Stimulated activated CD8-positive, alpha-beta memory T cell treated with anti-CD3 and anti-CD28 coated beads, Interleukin-2, amount 100 ng/mL, for 48 hours (primary cell): Measurements from ENCODE around the gene CKMT1B.
"Not testable (repeated sequence)": the region's sequence is repeated elsewhere in the genome, so short reads cannot be mapped to it uniquely, and the experiment has no call there.

Experiments
- DNase-seq, 2 donors: peaks; one replicate each; pipeline ENCODE4 v3.0.0-alpha.2; 2020; ENCODE audit warnings: low read depth in 2 of 2

The CKMT1B gene

DNA sequence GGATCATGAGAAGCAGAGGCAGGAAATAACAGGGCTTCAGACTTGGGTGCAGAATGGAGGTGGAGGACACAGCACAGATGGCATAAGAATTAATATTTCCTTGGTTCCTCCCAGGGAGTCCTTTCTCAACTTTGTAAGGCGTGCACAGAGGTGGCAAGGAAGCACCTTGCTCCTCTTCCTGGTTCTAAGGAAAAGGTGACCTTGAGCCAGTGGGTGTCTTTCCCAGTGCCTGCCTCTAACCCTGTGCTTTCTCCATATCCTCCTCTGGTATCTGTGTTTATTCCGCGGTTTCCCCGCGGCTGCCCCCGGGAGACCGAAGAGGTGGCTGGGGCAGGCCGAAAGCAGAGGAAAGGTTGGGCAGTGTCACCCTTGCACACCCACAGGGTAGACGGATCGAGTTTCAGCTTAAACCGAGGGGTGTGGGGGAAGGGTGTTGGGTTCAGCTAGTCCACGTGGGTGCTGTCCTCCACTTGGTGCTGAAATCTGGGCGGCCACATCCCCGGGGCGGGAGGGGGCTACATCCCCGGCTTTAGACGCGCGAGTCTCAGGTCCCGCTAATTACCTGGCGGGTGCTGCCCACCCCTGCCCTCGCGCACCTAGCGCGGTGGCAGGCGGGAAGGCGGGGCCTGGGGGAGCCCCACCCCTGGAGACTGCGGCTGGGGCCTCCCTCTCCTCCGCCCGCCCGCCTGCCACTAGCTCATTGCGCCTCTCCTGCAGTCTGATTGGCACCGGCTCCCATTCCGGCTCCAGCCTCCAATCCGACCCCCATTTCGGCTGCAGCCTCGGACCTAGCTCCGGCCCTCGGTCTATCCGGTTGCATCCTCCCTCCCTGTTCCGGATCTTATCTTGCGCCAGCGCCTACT is at the start of gene CKMT1B:
CKMT1B (plus strand) TSS at position 700 of the 863 bp plus-strand sequence. CDS start 192 bp downstream, outside the sequence.
- DNase-seq, result not testable (repeated sequence)

DNA sequence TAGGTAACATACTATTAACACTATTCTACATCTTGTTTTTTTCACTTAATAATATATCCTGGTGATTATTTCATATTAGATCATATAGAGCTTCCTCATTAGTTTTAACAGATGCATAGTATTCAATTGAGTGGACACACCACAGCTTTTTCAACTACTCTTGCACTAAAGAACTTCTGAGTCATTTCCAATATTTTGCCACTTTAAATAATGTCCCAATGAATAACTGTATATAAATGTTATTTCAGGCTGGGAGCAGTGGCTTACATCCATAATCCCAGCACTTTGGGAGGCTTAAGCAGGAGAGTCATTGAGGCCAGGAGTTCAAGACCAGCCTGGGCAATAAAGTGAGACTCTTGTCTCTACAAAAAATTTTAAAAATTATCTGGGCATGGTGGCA is 49.6 kb upstream of the CKMT1B start:
- DNase-seq, result no peak

DNA sequence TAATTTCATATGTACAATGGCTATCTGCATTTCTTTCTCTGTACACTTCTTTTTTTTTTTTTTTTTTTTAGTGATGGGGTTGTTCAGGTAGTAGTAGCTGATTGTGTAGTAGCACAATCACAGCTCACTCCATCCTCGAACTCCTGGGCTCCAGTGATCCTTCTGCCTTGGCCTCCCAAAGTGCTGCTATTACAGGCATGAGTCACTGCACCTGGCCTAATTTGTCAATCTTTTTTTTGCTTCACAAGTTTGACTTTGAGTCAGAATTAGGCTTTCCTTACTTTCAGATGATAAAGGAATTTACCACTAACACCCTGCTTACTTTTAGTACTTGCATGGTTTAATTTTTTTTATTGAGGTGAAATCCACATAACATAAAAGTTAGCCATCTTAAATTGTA is 48.4 kb upstream of the CKMT1B start:
- DNase-seq, result no peak

DNA sequence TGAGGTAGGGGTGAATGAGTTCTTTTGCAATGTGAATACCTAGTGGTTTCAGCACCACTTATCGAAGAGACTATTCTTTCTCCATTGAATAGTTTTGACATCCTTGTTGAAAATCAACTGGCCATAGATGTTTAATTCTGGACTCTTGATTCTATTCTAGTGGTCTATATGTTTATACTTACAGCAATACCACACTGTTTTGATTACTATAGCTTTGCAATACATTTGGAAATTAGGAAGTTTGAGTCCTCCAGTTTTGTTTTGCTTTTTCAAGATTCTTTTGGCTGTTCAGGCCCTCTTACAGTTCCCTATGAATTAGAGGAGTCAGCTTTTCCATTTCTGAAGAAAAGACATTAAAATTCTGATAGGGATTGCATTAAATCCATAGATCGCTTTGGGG is 46.3 kb upstream of the CKMT1B start:
- DNase-seq, result no peak

DNA sequence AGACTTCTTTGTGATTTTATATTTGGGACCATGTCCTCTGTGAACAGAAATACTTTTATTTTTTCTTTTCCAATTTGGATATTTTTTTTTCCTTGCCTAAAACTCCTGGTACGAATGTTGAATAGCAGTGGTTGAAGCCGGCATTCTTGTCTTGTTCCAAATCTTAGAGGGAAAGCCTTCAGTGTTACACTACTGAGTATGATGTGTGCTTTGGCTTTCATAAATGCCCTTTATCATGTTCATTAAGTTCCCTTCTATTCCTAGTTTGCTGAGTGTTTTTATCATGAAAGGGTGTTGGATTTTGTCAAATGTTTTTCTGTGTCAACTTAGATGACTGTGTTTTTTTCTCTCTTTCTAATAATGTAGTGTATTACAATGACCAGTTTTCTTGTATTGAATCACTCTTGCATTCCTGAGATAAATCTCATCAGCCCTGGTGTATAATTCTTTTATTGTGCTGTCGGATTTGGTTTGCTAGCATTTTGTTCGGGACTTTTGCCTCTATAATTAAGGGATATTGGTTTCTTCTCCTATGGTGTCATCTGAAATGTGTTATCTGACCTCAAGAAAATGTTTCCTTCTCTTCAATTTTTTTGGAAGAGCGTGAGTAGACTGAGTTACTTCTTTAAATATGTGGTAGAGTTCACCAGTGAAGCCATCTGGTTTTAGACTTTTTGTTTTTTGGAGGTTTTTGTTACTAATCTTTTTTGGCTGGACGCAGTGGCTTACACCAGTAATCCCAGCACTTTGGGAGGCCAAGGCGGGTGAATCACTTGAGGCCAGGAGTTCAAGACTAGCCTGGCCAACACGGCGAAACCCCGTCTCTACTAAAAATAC is 43.1 kb upstream of the CKMT1B start:
- no peak for DNase-seq

DNA sequence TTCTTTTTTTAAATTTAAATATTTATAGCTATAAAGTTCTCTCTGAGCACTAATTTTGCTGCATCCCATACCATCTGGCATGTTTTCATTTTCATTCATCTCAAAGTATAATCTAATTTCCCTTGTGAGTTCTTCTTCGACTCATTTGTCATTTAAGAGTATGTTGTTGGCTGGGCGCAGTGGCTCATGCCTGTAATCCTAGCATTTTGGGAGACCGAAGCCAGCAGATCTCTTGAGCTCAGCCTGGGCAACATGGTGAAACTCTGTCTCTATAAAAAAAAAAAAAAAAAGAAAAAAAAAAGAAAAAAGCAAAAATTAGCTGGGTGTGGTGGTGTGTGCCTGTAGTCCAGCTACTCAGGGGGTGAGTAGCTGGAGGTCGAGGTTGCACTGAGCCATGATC is 41.6 kb upstream of the CKMT1B start:
- DNase-seq, result no peak

DNA sequence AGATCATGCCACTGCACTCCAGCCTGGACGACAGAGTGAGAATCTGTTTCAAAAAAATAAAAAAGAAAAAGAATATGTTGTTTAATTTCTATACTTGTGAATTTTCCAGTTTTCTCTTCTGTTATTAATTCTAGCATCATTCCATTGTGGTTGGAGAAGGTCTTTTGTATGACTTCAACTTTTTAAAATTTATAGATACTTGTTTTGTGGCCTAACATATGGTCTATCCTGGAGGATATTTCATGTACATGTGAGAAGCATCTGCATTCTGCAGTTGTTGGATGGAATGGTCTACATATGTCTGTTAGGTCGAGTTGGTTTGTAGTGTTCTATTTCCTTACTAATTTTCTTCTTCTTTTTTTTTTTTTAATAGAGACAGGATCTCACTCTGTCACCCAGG is 40.8 kb upstream of the CKMT1B start:
- DNase-seq, result no peak

DNA sequence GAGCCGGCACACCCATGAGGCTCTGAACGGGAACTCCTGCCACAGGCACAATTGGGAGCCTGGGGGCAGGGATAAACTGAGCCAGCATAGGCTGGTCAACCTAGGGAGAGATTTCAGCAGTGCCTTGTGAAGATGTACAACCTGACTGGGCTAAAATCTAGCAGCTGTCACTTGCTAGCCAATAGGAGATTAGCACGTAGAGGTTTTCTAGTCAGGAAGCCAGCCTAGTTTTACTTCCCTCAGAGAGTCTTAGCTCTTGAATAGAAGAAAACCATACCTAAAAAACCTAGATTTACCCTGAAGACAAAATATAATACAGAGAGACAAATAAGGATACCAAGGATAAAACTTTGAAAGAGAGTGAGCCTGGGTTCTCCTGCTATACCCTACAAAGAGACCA is 31.1 kb upstream of the CKMT1B start:
- not testable (repeated sequence) for DNase-seq

DNA sequence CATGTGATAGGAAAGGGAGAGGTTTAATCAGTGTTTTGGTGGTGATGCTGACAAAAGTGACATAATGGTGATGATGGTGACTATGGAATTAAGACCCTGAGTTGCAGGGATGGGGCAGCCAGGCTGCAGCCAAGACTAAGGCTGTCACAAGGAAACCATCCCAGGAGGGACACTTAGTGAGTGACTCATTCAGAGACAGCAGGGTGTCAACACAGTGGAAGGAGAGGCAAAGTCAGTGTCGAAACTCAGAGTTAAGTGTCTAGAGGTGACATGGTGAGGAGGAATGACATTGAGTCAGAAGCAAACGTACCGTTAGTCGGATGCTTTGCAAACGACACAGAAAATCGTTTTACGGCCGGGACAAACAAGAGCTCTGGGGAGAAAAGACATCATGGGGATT is 30.0 kb upstream of the CKMT1B start:
- not testable (repeated sequence) for DNase-seq

DNA sequence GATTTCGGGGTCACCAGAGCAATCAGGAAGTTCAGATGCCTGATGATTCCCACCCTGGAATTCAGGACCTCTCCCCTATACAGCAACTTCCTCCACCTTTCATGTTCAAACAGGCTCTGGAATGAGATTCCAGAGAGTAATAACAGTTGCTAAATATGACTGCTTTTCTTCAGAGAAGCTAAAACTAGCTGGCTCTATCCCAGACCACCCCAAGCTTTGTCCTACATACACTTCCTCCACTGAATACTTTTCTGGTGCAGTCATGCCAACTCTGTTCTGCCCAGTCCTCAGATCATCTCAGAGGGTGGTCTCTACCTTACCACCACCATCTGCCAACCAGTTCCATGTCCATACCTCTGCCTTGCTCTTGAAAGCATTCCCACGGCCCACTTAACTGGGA is 27.2 kb upstream of the CKMT1B start:
- not testable (repeated sequence) for DNase-seq

DNA sequence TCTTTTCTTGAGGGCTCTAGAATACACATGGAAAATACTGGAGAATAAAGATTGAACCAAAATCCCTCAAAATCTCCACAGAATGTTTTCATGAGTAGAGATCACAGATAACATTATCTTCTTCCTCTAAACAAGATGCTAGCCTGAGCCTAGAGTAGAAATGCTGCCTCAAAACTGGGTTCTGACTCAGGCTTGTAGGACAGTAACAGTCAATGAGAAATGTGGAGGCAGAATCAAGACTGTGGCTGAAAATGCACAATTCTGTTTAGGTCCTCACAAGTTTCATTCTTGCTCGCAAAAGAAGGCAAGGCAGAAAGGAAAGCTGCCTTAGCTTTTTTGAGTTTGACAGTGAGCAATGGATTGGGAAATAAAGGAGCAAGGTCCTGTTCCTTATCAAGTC is 19.2 kb upstream of the CKMT1B start:
- not testable (repeated sequence) for DNase-seq

DNA sequence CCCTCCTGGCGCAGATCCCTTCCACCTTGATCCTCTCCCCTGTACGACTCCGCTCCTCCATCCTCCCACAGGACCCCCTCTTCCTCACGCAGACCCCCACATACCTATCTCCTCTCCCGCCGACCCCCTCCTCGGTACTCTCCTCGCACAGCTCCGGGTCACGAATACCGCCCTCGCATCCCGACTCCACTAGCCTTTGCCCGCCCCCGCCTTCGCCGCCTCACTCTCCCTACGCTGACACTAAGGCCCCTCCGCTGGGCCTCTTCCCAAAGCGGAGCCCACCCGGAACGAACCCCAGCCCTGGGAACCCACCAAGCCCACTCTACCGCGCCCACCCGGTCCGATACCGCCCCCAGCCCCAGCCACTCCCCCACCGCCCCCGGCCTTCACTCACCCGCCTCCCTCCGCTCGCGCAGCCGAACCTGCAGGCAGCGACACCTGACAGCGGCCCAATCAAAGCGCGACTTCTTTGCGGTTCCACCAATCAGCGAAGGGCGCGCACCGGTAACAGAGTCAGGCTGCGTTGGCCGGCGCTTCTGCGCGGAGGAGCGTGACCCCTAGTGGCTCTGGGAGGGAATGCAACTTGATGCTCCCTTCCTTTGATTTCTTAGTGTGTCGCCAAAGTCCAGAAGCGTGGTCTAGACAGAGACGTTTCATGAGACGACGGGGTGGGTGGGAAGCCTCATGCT is 3.9 kb upstream of the CKMT1B start, which contains the start of gene PPIP5K1:
PPIP5K1 (minus strand) TSS at position 431 of the 689 bp plus-strand sequence. CDS start 5,704 bp downstream, outside the sequence.
- not testable (repeated sequence) for DNase-seq

DNA sequence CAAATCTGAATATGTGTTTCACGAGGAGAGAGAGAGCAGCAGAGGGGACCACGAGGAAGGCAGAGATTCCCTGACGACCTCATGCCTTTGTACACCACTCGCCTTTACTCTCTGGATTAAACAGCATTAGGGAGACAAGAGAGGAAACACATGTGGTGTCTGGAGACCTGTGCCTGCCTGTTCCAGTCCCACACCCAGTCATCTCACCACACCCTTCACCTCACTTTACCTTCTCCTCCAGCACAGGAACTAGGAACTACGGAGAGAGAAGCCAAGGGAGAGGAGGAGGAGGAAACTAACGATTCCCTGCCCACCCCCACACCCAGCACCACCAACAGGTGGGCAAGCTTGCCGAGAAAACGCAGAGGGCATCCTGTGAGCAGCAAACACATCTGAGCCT is 986 bp upstream of the CKMT1B start:
- not testable (repeated sequence) for DNase-seq

DNA sequence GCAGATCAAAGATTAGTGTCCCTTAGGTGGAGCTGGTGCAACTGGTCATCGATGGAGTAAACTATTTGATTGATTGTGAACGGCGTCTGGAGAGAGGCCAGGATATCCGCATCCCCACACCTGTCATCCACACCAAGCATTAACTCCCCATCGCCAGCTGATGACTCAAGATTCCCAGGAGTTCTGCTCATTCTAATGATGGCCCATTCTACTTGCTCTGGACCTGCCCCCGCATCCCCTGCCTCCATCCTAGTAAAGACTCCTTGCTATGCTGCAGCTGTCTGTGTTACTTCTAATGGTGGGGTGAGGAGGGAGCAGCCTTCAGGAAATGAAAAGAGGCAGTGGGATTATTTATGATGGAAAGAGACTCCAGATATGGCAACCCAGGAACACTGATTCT is 5.3 kb downstream of the CKMT1B start:
- DNase-seq, result not testable (repeated sequence)

DNA sequence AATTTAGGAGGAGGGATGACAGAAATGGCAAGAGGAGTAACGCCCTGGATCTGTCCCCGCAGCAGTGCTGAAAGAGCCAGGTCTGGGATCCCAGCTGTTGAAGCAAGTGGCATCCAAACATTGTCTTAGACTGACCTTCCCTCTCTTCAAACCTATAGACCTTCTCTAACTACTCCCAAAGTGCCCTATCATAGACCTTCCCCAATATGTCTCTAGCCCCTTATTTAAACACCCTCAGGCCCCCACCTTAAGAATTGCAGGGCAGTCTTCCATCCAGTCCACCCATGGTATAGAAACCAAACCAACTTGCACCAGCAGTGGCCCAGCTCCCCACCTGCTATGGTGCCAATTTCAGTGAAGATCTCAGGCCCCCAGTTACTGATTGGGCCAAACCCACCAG is 6.4 kb downstream of the CKMT1B start:
- DNase-seq, result not testable (repeated sequence)

DNA sequence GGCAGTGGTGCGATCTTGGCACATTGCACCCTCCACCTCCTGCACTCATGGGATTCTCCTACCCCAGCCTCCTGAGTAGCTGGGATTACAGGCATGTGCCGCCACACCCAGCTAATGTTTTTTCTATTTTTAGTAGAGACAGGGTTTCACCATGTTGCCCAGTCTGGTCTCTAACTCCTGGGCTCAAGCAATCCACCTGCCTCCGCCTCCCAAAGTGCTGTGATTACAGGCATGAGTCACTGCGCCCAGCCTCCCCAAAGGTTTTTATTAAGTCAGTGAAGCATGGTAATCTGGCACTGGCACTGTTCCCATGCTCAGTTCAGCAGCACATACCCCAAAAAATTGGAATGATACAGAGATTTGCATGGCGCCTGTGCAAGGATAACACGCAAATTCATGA is 8.4 kb downstream of the CKMT1B start:
- DNase-seq, result not testable (repeated sequence)

DNA sequence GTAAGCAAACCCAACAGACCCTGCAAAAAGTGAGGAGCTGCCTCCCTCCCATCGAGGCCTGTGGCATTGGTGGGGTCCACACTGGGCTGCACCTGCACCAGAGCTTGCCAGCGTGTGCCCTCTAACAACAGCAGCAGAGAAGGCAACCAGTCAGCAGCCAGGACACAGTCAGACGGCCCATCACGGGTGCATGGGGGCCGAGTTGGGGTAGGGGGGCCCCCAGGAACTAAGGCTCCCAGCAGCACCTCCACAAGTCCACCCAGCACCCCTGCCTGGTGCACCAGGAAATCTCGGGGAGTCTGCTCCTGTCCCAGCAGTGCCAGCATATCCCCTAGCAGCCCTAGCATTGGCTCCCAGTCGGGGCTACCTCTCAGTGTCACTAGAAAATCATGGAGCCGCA is 23.9 kb downstream of the CKMT1B start:
- DNase-seq, result not testable (repeated sequence)

DNA sequence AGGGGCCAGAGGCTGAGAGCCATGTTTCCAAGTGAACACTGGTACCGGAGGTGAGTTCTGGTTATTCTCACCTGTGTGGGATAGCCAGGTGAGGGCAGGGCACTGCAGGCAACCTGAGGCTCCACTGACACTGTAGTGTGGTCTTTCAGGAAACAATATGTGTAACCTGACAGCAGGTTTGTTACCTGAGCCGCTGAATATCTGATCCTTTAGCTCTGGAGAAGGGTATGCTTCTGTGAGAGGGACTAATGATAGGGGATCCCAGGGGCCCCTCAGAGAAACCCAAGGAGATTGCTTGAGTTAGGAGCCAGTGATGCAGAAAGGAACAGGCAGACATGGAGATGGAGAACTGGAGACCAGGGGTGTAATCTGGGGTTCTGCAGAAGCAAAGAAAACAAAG is 24.9 kb downstream of the CKMT1B start, which contains the start of gene STRC:
STRC (minus strand) TSS at position 101 of the 400 bp plus-strand sequence; CDS start at position 23, 78 bp downstream.
- DNase-seq, result not testable (repeated sequence)

DNA sequence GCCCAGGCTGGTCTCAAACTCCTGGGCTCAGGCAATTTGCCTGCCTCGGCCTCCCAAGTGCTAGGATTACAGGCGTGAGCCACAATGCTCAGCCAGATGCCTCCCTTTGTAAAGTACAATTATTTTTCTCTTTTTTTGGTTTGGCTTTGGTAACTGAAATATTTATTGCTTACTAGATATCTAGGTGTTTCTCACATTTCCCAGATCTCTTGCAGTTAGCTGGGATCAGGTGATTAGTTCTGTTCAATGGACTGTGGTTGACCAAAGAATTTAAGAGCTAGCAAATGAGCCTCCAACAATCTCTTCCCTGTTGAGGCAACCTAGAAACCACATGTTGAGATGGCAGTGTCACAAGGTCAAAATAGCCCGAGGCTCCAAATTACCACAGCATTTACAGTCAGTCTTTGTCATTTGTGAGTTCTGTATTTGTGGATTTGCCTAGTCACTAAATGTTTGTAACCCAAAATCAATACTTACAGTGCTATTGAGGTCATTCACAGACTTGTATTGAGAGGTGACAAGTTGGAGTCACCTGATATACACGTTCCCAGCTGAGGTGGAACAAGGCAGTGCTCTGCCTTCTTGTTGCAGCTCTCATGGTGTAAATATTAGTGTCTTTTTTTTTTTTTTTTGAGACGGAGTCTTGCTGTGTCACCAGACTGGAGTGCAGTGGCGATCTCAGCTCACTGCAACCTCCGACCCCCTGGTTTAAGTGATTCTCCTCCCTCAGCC is 28.4 kb downstream of the CKMT1B start:
- not testable (repeated sequence) for DNase-seq

DNA sequence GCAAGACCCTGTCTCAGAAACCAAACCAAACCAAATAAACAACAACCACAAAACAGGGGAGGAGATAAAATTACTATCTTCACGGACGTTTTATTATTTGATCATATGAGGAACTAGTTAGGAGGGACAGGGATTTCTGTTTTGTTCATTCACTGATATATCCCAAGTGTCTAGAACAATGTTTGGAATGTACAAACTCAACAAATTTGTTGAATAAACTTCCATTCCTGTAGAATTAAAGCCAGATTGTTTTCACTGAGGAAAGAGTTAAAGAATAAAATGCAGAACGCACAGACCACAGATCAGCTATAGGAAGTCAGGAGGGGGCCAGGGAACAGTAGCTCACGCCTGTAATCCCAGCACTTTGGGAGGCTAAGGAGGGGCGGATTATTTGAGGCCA is 31.3 kb downstream of the CKMT1B start:
- DNase-seq, result no peak

DNA sequence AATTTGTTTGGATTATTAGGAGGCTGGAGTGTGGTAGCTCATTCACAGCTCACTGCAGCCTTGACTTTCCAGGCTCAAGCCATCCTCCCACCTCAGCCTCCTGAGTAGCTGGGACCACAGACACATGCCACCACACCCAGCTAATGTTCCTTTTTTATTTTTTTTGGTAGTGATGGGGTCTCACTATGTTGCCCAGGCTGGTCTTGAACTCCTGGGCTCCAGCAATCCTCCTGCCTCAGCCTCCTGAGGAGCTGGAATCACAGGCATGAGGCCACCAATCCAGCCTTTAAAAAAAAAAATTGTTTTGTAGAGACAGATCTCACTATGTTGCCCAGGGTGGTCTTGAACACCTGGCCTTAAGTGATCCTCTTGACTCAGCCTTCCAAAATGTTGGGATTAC is 33.1 kb downstream of the CKMT1B start:
- DNase-seq, result not testable (repeated sequence)
